ENCODE results near the gene CNNM3.
"Not testable (repeated sequence)": the region's sequence is repeated elsewhere in the genome, so short reads cannot be mapped to it uniquely, and the experiment has no call there.

CNNM3 gene

GRCh38 chr2:96801005-96801785, 14.9 kb upstream of the CNNM3 start:
- H3K27me3 ChIP-seq (ENCODE audit: insufficient read depth, low read length), result no peaks in the 10 kb centered on the region
- WGBS, result 62% methylated on average over 15 of the region's 15 CpGs
- no peak overlapping the region for H3K27ac ChIP-seq (ENCODE audit: low read depth, low read length)
- no peak overlapping the region for H3K4me3 ChIP-seq (ENCODE audit: low read length)
- H3K4me1 ChIP-seq (ENCODE audit: insufficient read depth, low read length), result no peaks in the 10 kb centered on the region
- H3K36me3 ChIP-seq (ENCODE audit: insufficient read depth, low read length), result no peaks in the 10 kb centered on the region
- H3K9me3 ChIP-seq (ENCODE audit: insufficient read depth, low read depth, low read length), result no peaks in the 10 kb centered on the region
- H3K9ac ChIP-seq (ENCODE audit: low read depth, low read length), result no peak overlapping the region

GRCh38 chr2:96801786-96802595, 14.1 kb upstream of the CNNM3 start:
- Histone ChIP-seq H3K9me3 (ENCODE audit: insufficient read depth, low read depth, low read length) (no peaks in the 10 kb centered on the region), H3K27me3 (ENCODE audit: insufficient read depth, low read length) (no peaks in the 10 kb centered on the region), H3K9ac (ENCODE audit: low read depth, low read length) (no peak overlapping the region), H3K4me1 (ENCODE audit: insufficient read depth, low read length) (no peaks in the 10 kb centered on the region), H3K36me3 (ENCODE audit: insufficient read depth, low read length) (no peaks in the 10 kb centered on the region), H3K27ac (ENCODE audit: low read depth, low read length) (no peak overlapping the region), H3K4me3 (ENCODE audit: low read length) (no peak overlapping the region)
- 90% methylated on average over 10 of the region's 10 CpGs for WGBS

- H3K4me3 ChIP-seq (ENCODE audit: low read length), result no peak overlapping the region
- H3K36me3 ChIP-seq (ENCODE audit: insufficient read depth, low read length), result no peaks in the 10 kb centered on the region
- H3K9ac ChIP-seq (ENCODE audit: low read depth, low read length), result no peak overlapping the region
- 96% methylated on average over 7 of the region's 7 CpGs for WGBS
- H3K9me3 ChIP-seq (ENCODE audit: insufficient read depth, low read depth, low read length), result no peaks in the 10 kb centered on the region
- H3K27ac ChIP-seq (ENCODE audit: low read depth, low read length), result no peak overlapping the region
- no peaks in the 10 kb centered on the region for H3K4me1 ChIP-seq (ENCODE audit: insufficient read depth, low read length)
- no peaks in the 10 kb centered on the region for H3K27me3 ChIP-seq (ENCODE audit: insufficient read depth, low read length)
Observed at GRCh38 chr2:96802721-96803120, 13.3 kb upstream of the CNNM3 start.

GRCh38 chr2:96804986-96805385, 11.1 kb upstream of the CNNM3 start:
- Histone ChIP-seq H3K27me3 (ENCODE audit: insufficient read depth, low read length) (no peaks in the 10 kb centered on the region), H3K36me3 (ENCODE audit: insufficient read depth, low read length) (0 out of 2 replicates have a peak, but pooled peaks cover 5% of the 10 kb centered on the region), H3K27ac (ENCODE audit: low read depth, low read length) (no peak overlapping the region), H3K9me3 (ENCODE audit: insufficient read depth, low read depth, low read length) (no peaks in the 10 kb centered on the region), H3K4me3 (ENCODE audit: low read length) (no peak overlapping the region), H3K4me1 (ENCODE audit: insufficient read depth, low read length) (no peaks in the 10 kb centered on the region), H3K9ac (ENCODE audit: low read depth, low read length) (no peak overlapping the region)

GRCh38 chr2:96805946-96806345, 10.1 kb upstream of the CNNM3 start:
- not testable (repeated sequence) for H3K4me1 ChIP-seq (ENCODE audit: insufficient read depth, low read length); H3K27ac ChIP-seq (ENCODE audit: low read depth, low read length); H3K9me3 ChIP-seq (ENCODE audit: insufficient read depth, low read depth, low read length); H3K36me3 ChIP-seq (ENCODE audit: insufficient read depth, low read length); H3K4me3 ChIP-seq (ENCODE audit: low read length); H3K9ac ChIP-seq (ENCODE audit: low read depth, low read length); H3K27me3 ChIP-seq (ENCODE audit: insufficient read depth, low read length)
- 92% methylated on average over 10 of the region's 20 CpGs for WGBS

GRCh38 chr2:96806468-96807126, 9.5 kb upstream of the CNNM3 start:
- WGBS, result 94% methylated on average over 14 of the region's 23 CpGs
- H3K27ac ChIP-seq (ENCODE audit: low read depth, low read length), result no peak overlapping the region

GRCh38 chr2:96807127-96807471, 9.0 kb upstream of the CNNM3 start:
- Histone ChIP-seq H3K4me1 (ENCODE audit: insufficient read depth, low read length) (no peaks in the 10 kb centered on the region), H3K36me3 (ENCODE audit: insufficient read depth, low read length) (0 out of 2 replicates have a peak, but pooled peaks cover 8% of the 10 kb centered on the region), H3K9me3 (ENCODE audit: insufficient read depth, low read depth, low read length) (no peaks in the 10 kb centered on the region), H3K27me3 (ENCODE audit: insufficient read depth, low read length) (no peaks in the 10 kb centered on the region), H3K4me3 (ENCODE audit: low read length) (no peak overlapping the region), H3K9ac (ENCODE audit: low read depth, low read length) (no peak overlapping the region), H3K27ac (ENCODE audit: low read depth, low read length) (no peak overlapping the region)
- 97% methylated on average over 10 of the region's 10 CpGs for WGBS

More at GRCh38 chr2:96806468-96807126, 9.5 kb upstream of the CNNM3 start:
- 0 out of 2 replicates have a peak, but pooled peaks cover 5% of the 10 kb centered on the region for H3K36me3 ChIP-seq (ENCODE audit: insufficient read depth, low read length)
- no peaks in the 10 kb centered on the region for H3K4me1 ChIP-seq (ENCODE audit: insufficient read depth, low read length)
- no peaks in the 10 kb centered on the region for H3K27me3 ChIP-seq (ENCODE audit: insufficient read depth, low read length)
- no peak overlapping the region for H3K9ac ChIP-seq (ENCODE audit: low read depth, low read length)
- no peaks in the 10 kb centered on the region for H3K9me3 ChIP-seq (ENCODE audit: insufficient read depth, low read depth, low read length)
- H3K4me3 ChIP-seq (ENCODE audit: low read length), result no peak overlapping the region

- no peak overlapping the region for H3K4me3 ChIP-seq (ENCODE audit: low read length)
- H3K27me3 ChIP-seq (ENCODE audit: insufficient read depth, low read length), result no peaks in the 10 kb centered on the region
- H3K36me3 ChIP-seq (ENCODE audit: insufficient read depth, low read length), result peaks cover 8% of the 10 kb centered on the region; the same call in 1 of the 2 replicates
- H3K9me3 ChIP-seq (ENCODE audit: insufficient read depth, low read depth, low read length), result no peaks in the 10 kb centered on the region
- WGBS, result 95% methylated on average over 10 of the region's 10 CpGs
- H3K9ac ChIP-seq (ENCODE audit: low read depth, low read length), result no peak overlapping the region
- no peaks in the 10 kb centered on the region for H3K4me1 ChIP-seq (ENCODE audit: insufficient read depth, low read length)
- no peak overlapping the region for H3K27ac ChIP-seq (ENCODE audit: low read depth, low read length)
Observed at GRCh38 chr2:96808176-96808837, 7.8 kb upstream of the CNNM3 start.

- H3K27me3 ChIP-seq (ENCODE audit: insufficient read depth, low read length), result no peaks in the 10 kb centered on the region
- no peak overlapping the region for H3K4me3 ChIP-seq (ENCODE audit: low read length)
- no peaks in the 10 kb centered on the region for H3K9me3 ChIP-seq (ENCODE audit: insufficient read depth, low read depth, low read length)
- no peak overlapping the region for H3K9ac ChIP-seq (ENCODE audit: low read depth, low read length)
- H3K36me3 ChIP-seq (ENCODE audit: insufficient read depth, low read length), result peaks cover 8% of the 10 kb centered on the region; the same call in 1 of the 2 replicates
- no peaks in the 10 kb centered on the region for H3K4me1 ChIP-seq (ENCODE audit: insufficient read depth, low read length)
- H3K27ac ChIP-seq (ENCODE audit: low read depth, low read length), result no peak overlapping the region
- WGBS, result 92% methylated on average over 13 of the region's 13 CpGs
Observed at GRCh38 chr2:96809216-96809882, 6.7 kb upstream of the CNNM3 start.

- no peak overlapping the region for H3K4me3 ChIP-seq (ENCODE audit: low read length)
- no peaks in the 10 kb centered on the region for H3K27me3 ChIP-seq (ENCODE audit: insufficient read depth, low read length)
- no peak overlapping the region for H3K9ac ChIP-seq (ENCODE audit: low read depth, low read length)
- H3K4me1 ChIP-seq (ENCODE audit: insufficient read depth, low read length), result 0 out of 2 replicates have a peak, but pooled peaks cover 3% of the 10 kb centered on the region
- WGBS, result 92% methylated on average over 11 of the region's 12 CpGs
- H3K27ac ChIP-seq (ENCODE audit: low read depth, low read length), result no peak overlapping the region
- peaks cover 8% of the 10 kb centered on the region; the same call in 1 of the 2 replicates for H3K36me3 ChIP-seq (ENCODE audit: insufficient read depth, low read length)
- H3K9me3 ChIP-seq (ENCODE audit: insufficient read depth, low read depth, low read length), result no peaks in the 10 kb centered on the region
Observed at GRCh38 chr2:96809951-96810782, 5.9 kb upstream of the CNNM3 start.

All from HUES64 (cell line).